GM19452 (cell line): ENCODE results near the gene LYG2.
"Not testable (repeated sequence)": the region's sequence is repeated elsewhere in the genome, so short reads cannot be mapped to it uniquely, and the experiment has no call there.

Experiments
- ATAC-seq: cut with Tn5 transposase; IDR thresholded peaks from one replicate; pipeline ENCODE4 v1.9.1; 2021; ENCODE audit not compliant: unreplicated experiment

The LYG2 gene

GRCh38 chr2:99201959-99202678, 53.3 kb downstream of the LYG2 start:
- no peak for ATAC-seq

GRCh38 chr2:99200076-99200800, 55.2 kb downstream of the LYG2 start:
- ATAC-seq, result no peak

- no peak for ATAC-seq
Observed at GRCh38 chr2:99198103-99198841, 57.2 kb downstream of the LYG2 start.

GRCh38 chr2:99192364-99192763, 63.1 kb downstream of the LYG2 start:
- ATAC-seq, result not testable (repeated sequence)
